Measurements from ENCODE around the gene WNT6. TPM values are rescaled to one million over a fixed set of nuclear protein-coding genes. Genes with fewer than 3 reads are reported as not detected.
A peak's percentile ranks its signal among the peaks of the same experiment; 100 is the strongest.

Gene WNT6
- total and polyA plus RNA-seq, 2 experiments from 2014 or later = 0.49 TPM; not detected in 1

GRCh38 chr2:218904176-218904575 lies 44.6 kb downstream of the WNT6 start:
- TF ChIP-seq CTCF (IDR thresholded peaks at IDR 0.05; ENCODE audit: low read depth, low read length) = no peak
- no peaks in the 10 kb centered on the region for H3K9me3 ChIP-seq (ENCODE audit: low read depth)
- DNase-seq (ENCODE audit: low read depth in 1 of 2, low spot score in 1 of 2) = no peak
- no peaks in the 10 kb centered on the region for H3K4me1 ChIP-seq (ENCODE audit: low read depth)
- H3K27me3 ChIP-seq = peaks cover 96% of the 10 kb centered on the region
- no peak overlapping the region for H3K4me3 ChIP-seq
- no peak overlapping the region for H3K27ac ChIP-seq
- H3K36me3 ChIP-seq = no peaks in the 10 kb centered on the region

- DNase-seq (ENCODE audit: low read depth in 1 of 2, low spot score in 1 of 2) = peak; percentile 94 to 95
- peak overlapping the region; percentile 39 for H3K4me3 ChIP-seq
- H3K4me1 ChIP-seq (ENCODE audit: low read depth) = no peaks in the 10 kb centered on the region
- H3K9me3 ChIP-seq (ENCODE audit: low read depth) = no peaks in the 10 kb centered on the region
- H3K27ac ChIP-seq = no peak overlapping the region
- no peaks in the 10 kb centered on the region for H3K36me3 ChIP-seq
- TF ChIP-seq CTCF (IDR thresholded peaks at IDR 0.05; ENCODE audit: low read depth, low read length) = no peak
- H3K27me3 ChIP-seq = peaks cover 48% of the 10 kb centered on the region
Measured at GRCh38 chr2:218908721-218909619, 49.4 kb downstream of the WNT6 start.

- TF ChIP-seq CTCF (IDR thresholded peaks at IDR 0.05; ENCODE audit: low read depth, low read length) = no peak
- DNase-seq (ENCODE audit: low read depth in 1 of 2, low spot score in 1 of 2) = no peak
- peaks cover 30% of the 10 kb centered on the region for H3K27me3 ChIP-seq
- H3K9me3 ChIP-seq (ENCODE audit: low read depth) = no peaks in the 10 kb centered on the region
- H3K27ac ChIP-seq = no peak overlapping the region
- no peak overlapping the region for H3K4me3 ChIP-seq
- H3K36me3 ChIP-seq = no peaks in the 10 kb centered on the region
- no peaks in the 10 kb centered on the region for H3K4me1 ChIP-seq (ENCODE audit: low read depth)
Measured at GRCh38 chr2:218910741-218911140, 51.1 kb downstream of the WNT6 start.

GRCh38 chr2:218920504-218920903 lies 60.9 kb downstream of the WNT6 start:
- no peak for TF ChIP-seq CTCF (IDR thresholded peaks at IDR 0.05; ENCODE audit: low read depth, low read length)
- H3K27ac ChIP-seq = no peak overlapping the region
- H3K4me3 ChIP-seq = no peak overlapping the region
- H3K36me3 ChIP-seq = no peaks in the 10 kb centered on the region
- no peak for DNase-seq (ENCODE audit: low read depth in 1 of 2, low spot score in 1 of 2)
- no peaks in the 10 kb centered on the region for H3K27me3 ChIP-seq
- H3K9me3 ChIP-seq (ENCODE audit: low read depth) = no peaks in the 10 kb centered on the region
- H3K4me1 ChIP-seq (ENCODE audit: low read depth) = no peaks in the 10 kb centered on the region

Other genes with a start within 250 kb of the WNT6 start
- gene ZNF142, start 200.2 kb upstream of the WNT6 start, total RNA-seq = 14.8 and 29.4 TPM in 2 replicates
- 7.6 and 13.3 TPM in 2 replicates for gene ZNF142, start 200.2 kb upstream of the WNT6 start, polyA plus RNA-seq
- 28.6 and 41.2 TPM in 2 replicates for gene BCS1L, start 200.1 kb upstream of the WNT6 start, total RNA-seq
- 63.3 and 67.0 TPM in 2 replicates for gene BCS1L, start 200.1 kb upstream of the WNT6 start, polyA plus RNA-seq
- 31.3 and 31.4 TPM in 2 replicates for gene RNF25, start 187.8 kb upstream of the WNT6 start, total RNA-seq
- gene RNF25, start 187.8 kb upstream of the WNT6 start, polyA plus RNA-seq = 41.1 and 46.9 TPM in 2 replicates
- gene STK36, start 187.7 kb upstream of the WNT6 start, total RNA-seq = 35.7 and 56.2 TPM in 2 replicates
- 53.6 and 63.5 TPM in 2 replicates for gene STK36, start 187.7 kb upstream of the WNT6 start, polyA plus RNA-seq
- 21.0 and 36.0 TPM in 2 replicates for gene TTLL4, start 149.0 kb upstream of the WNT6 start, total RNA-seq
- 27.9 and 37.0 TPM in 2 replicates for gene TTLL4, start 149.0 kb upstream of the WNT6 start, polyA plus RNA-seq
- gene CYP27A1, start 77.7 kb upstream of the WNT6 start, total RNA-seq = 63.1 and 106 TPM in 2 replicates
- gene CYP27A1, start 77.7 kb upstream of the WNT6 start, polyA plus RNA-seq = 70.6 and 125 TPM in 2 replicates
- not detected in 2 replicates for gene PRKAG3, start 28.0 kb upstream of the WNT6 start, total RNA-seq
- 0.12 and 0.17 TPM in 2 replicates for gene PRKAG3, start 28.0 kb upstream of the WNT6 start, polyA plus RNA-seq
- not detected in 2 replicates for gene WNT10A, start 21.0 kb downstream of the WNT6 start, total RNA-seq
- gene WNT10A, start 21.0 kb downstream of the WNT6 start, polyA plus RNA-seq = not detected in 2 replicates
- 0.06 TPM in 1 of 2 replicates, not detected in the other for gene CDK5R2, start 99.9 kb downstream of the WNT6 start, total RNA-seq
- 0.22 and 0.24 TPM in 2 replicates for gene CDK5R2, start 99.9 kb downstream of the WNT6 start, polyA plus RNA-seq
- gene FEV, start 125.4 kb downstream of the WNT6 start, total RNA-seq = not detected in 2 replicates
- not detected in 2 replicates for gene FEV, start 125.4 kb downstream of the WNT6 start, polyA plus RNA-seq
- not detected in 2 replicates for gene CRYBA2, start 133.6 kb downstream of the WNT6 start, total RNA-seq
- gene CRYBA2, start 133.6 kb downstream of the WNT6 start, polyA plus RNA-seq = not detected in 2 replicates
- 0.07 and 2.2 TPM in 2 replicates for gene CFAP65, start 181.7 kb downstream of the WNT6 start, total RNA-seq
- 0.12 and 0.45 TPM in 2 replicates for gene CFAP65, start 181.7 kb downstream of the WNT6 start, polyA plus RNA-seq
- not detected in 2 replicates for gene IHH, start 201.1 kb downstream of the WNT6 start, total RNA-seq
- gene IHH, start 201.1 kb downstream of the WNT6 start, polyA plus RNA-seq = not detected in 2 replicates